Cardiac muscle cell (in vitro differentiated cells and primary cell): ENCODE results near the gene CNFN. TPM values are rescaled to one million over a fixed set of nuclear protein-coding genes. Genes with fewer than 3 reads are reported as not detected.

ENCODE experiments used
- DNase-seq, 2 donors: peaks; one replicate each; pipeline versions ENCODE4 v3.0.0 to v3.0.0-alpha.2; 2010 to 2017; ENCODE audit warnings: low read depth in 1 of 2, low spot score in 1 of 2
- H3K27ac ChIP-seq: fragments of 200-600 bp; sonication (generic); 2 replicates; pipeline ENCODE4 v1.5.1; 2016
- H3K27me3 ChIP-seq: fragments of 200-600 bp; sonication (generic); 2 replicates; pipeline ENCODE4 v1.6.0; 2016; ENCODE audit warnings: control low read depth
- H3K36me3 ChIP-seq: fragments of 200-600 bp; sonication (generic); 2 replicates; pipeline ENCODE4 v1.5.1; 2016; ENCODE audit warnings: control low read depth
- H3K4me1 ChIP-seq: fragments of 200-600 bp; sonication (generic); 2 replicates; pipeline ENCODE4 v1.8.1; 2017; ENCODE audit warnings: low read depth, mild to moderate bottlenecking, mixed run types
- H3K4me3 ChIP-seq: fragments of 200-600 bp; sonication (generic); 2 replicates; pipeline ENCODE4 v1.5.1; 2016; ENCODE audit warnings: mild to moderate bottlenecking
- H3K9me3 ChIP-seq: fragments of 200-600 bp; sonication (generic); 2 replicates; pipeline ENCODE4 v1.5.1; 2017; ENCODE audit warnings: low read depth, mild to moderate bottlenecking, control low read depth
- CTCF ChIP-seq: IDR thresholded peaks from 2 replicates; pipeline ENCODE4 v1.5.1; 2012; ENCODE audit warnings: low read depth, mild to moderate bottlenecking, low read length
- polyA plus RNA-seq: library from polyadenylated mRNA; unstranded; fragments of >200 nt; fragmentation: Nextera tagmentation; extraction: Ambion mirVana; gene quantifications from 2 replicates; pipeline ENCODE4 v1.2.1, GENCODE V29; 2016
- total RNA-seq: library from RNA; depleted of rRNA; stranded (reverse); fragments of >200 nt; gene quantifications from 2 replicates; pipeline ENCODE4 v1.2.3, GENCODE V29; 2016

CNFN gene
- total and polyA plus RNA-seq, 2 experiments from 2014 or later = 0.95 to 7.1 TPM

- H3K27ac ChIP-seq = no peak overlapping the region
- no peaks in the 10 kb centered on the region for H3K9me3 ChIP-seq
- H3K4me1 ChIP-seq = peaks cover 4% of the 10 kb centered on the region
- no peak for DNase-seq
- no peak overlapping the region for H3K4me3 ChIP-seq
- TF ChIP-seq CTCF = no peak
- peaks cover 2% of the 10 kb centered on the region for H3K36me3 ChIP-seq
- no peaks in the 10 kb centered on the region for H3K27me3 ChIP-seq
These were observed 13.5 kb upstream of the CNFN start for GRCh38 chr19:42403586-42403985.

GRCh38 chr19:42402376-42403116, 12.4 kb upstream of the CNFN start:
- DNase-seq = no peak
- Histone ChIP-seq H3K4me1 (peaks cover 4% of the 10 kb centered on the region), H3K27ac (no peak overlapping the region), H3K4me3 (peak overlapping the region; percentile 48), H3K36me3 (peaks cover 2% of the 10 kb centered on the region), H3K27me3 (no peaks in the 10 kb centered on the region), H3K9me3 (no peaks in the 10 kb centered on the region)
- no peak for TF ChIP-seq CTCF

- TF ChIP-seq CTCF = peak; percentile 85
- Histone ChIP-seq H3K36me3 (peaks cover 2% of the 10 kb centered on the region), H3K27me3 (no peaks in the 10 kb centered on the region), H3K9me3 (no peaks in the 10 kb centered on the region), H3K27ac (peak overlapping the region; percentile 11), H3K4me1 (peaks cover 4% of the 10 kb centered on the region), H3K4me3 (peak overlapping the region; percentile 48)
- peak; percentile 83 to 87 for DNase-seq
These were observed 11.5 kb upstream of the CNFN start for GRCh38 chr19:42401365-42402303.

GRCh38 chr19:42400404-42400803, 10.3 kb upstream of the CNFN start:
- H3K9me3 ChIP-seq = no peaks in the 10 kb centered on the region
- DNase-seq = no peak
- peaks cover 2% of the 10 kb centered on the region for H3K36me3 ChIP-seq
- no peak overlapping the region for H3K4me3 ChIP-seq
- H3K27me3 ChIP-seq = no peaks in the 10 kb centered on the region
- no peak for TF ChIP-seq CTCF
- peaks cover 4% of the 10 kb centered on the region for H3K4me1 ChIP-seq
- no peak overlapping the region for H3K27ac ChIP-seq

- no peak overlapping the region for H3K27ac ChIP-seq
These were observed 7.4 kb upstream of the CNFN start for GRCh38 chr19:42397263-42398166.

More at GRCh38 chr19:42397263-42398166, 7.4 kb upstream of the CNFN start:
- peak overlapping the region; percentile 44 for H3K4me3 ChIP-seq
- no peaks in the 10 kb centered on the region for H3K27me3 ChIP-seq
- H3K9me3 ChIP-seq = no peaks in the 10 kb centered on the region
- no peak for DNase-seq
- no peak for TF ChIP-seq CTCF
- no peaks in the 10 kb centered on the region for H3K36me3 ChIP-seq
- peaks cover 3% of the 10 kb centered on the region for H3K4me1 ChIP-seq
